DMS53 treated with DMSO at 0.1 percent for 48 hours (cell line): ENCODE data around the gene PDE1A.
"Not testable (repeated sequence)": the region's sequence is repeated elsewhere in the genome, so short reads cannot be mapped to it uniquely, and the experiment has no call there.

ENCODE experiments used
- DNase-seq: peaks from one replicate; lab custom pipeline; 2025; ENCODE audit not compliant: unreplicated experiment; lab: John Stamatoyannopoulos, UW

The PDE1A gene

GRCh38 chr2:182281276-182281675 lies 145.6 kb downstream of the PDE1A start:
- no peak for DNase-seq

GRCh38 chr2:182280118-182280517 lies 146.7 kb downstream of the PDE1A start:
- no peak for DNase-seq

- not testable (repeated sequence) for DNase-seq
These were observed 150.2 kb downstream of the PDE1A start for GRCh38 chr2:182276662-182277061.

GRCh38 chr2:182267971-182268370 lies 158.9 kb downstream of the PDE1A start:
- DNase-seq, result no peak

GRCh38 chr2:182266909-182267308 lies 159.9 kb downstream of the PDE1A start:
- DNase-seq, result no peak

- no peak for DNase-seq
These were observed 161.1 kb downstream of the PDE1A start for GRCh38 chr2:182265718-182266117.

GRCh38 chr2:182261860-182262387 lies 164.9 kb downstream of the PDE1A start:
- no peak for DNase-seq

- no peak for DNase-seq
These were observed 167.1 kb downstream of the PDE1A start for GRCh38 chr2:182259629-182260150.

GRCh38 chr2:182252534-182252933 lies 174.3 kb downstream of the PDE1A start:
- no peak for DNase-seq

GRCh38 chr2:182248898-182249297 lies 177.9 kb downstream of the PDE1A start:
- DNase-seq, result no peak

- no peak for DNase-seq
These were observed 178.5 kb downstream of the PDE1A start for GRCh38 chr2:182248362-182248761.

- no peak for DNase-seq
These were observed 179.0 kb downstream of the PDE1A start for GRCh38 chr2:182247831-182248230.

GRCh38 chr2:182245963-182246362 lies 180.9 kb downstream of the PDE1A start:
- DNase-seq, result no peak

GRCh38 chr2:182242609-182243008 lies 184.2 kb downstream of the PDE1A start:
- no peak for DNase-seq

GRCh38 chr2:182241936-182242335 lies 184.9 kb downstream of the PDE1A start:
- no peak for DNase-seq

GRCh38 chr2:182240862-182241371 lies 185.9 kb downstream of the PDE1A start:
- peak; percentile 75 for DNase-seq

GRCh38 chr2:182230561-182230960 lies 196.3 kb downstream of the PDE1A start:
- no peak for DNase-seq

GRCh38 chr2:182229297-182229696 lies 197.5 kb downstream of the PDE1A start:
- no peak for DNase-seq

- DNase-seq, result no peak
These were observed 198.1 kb downstream of the PDE1A start for GRCh38 chr2:182228741-182229140.

GRCh38 chr2:182228073-182228473 lies 198.8 kb downstream of the PDE1A start:
- DNase-seq, result no peak

GRCh38 chr2:182226807-182227206 lies 200.0 kb downstream of the PDE1A start:
- no peak for DNase-seq

GRCh38 chr2:182224669-182225068 lies 202.2 kb downstream of the PDE1A start:
- DNase-seq, result no peak

GRCh38 chr2:182220998-182221397 lies 205.8 kb downstream of the PDE1A start:
- no peak for DNase-seq
